T47D (cell line): ENCODE data around the gene CLDN22.

Source experiments
- DNase-seq, 2 experiments: peaks; one replicate each; pipeline versions ENCODE4 v3.0.0 to v3.0.0-alpha.2; 2011 to 2012; ENCODE audit warnings: low read depth in 1 of 2, low spot score in 1 of 2
- JUND ChIP-seq: IDR thresholded peaks from 2 replicates; pipeline ENCODE4 v1.6.1; 2012; ENCODE audit warnings: low read depth
- in situ Hi-C: cut with HindIII; loops from 2 replicates; pipeline ENCODE4 v1.10.0; 2016; ENCODE audit warnings: low sequenced_read_pairs, low pct_unique_long_range_greater_than_20kb

Gene CLDN22

GRCh38 chr4:183272384-183272783, 47.7 kb downstream of the CLDN22 start:
- in situ Hi-C loops = no loop called here
- no peak for TF ChIP-seq JUND
- DNase-seq = no peak

DNA sequence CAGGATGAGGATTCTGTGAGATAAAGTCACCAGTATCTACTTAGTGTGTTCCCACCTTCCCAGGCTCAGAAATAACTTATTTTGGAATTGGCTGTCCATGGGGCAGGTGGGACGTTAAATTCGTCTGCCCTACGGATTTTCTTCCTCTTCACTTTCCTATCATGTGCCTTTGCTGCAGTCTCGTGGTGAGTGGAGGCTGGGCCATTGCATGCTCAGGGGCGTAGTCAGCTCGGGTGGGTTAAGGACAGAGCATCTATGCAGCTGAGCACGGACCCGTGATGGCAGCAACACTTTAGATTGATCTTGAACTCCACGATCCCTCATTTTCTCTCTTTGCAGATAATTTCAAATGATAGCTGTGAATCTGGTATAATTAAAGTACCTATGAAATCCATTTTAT, 51.5 kb downstream of the CLDN22 start:
- in situ Hi-C loops = no loop called here

More for the DNA sequence above, 51.5 kb downstream of the CLDN22 start:
- no peak for TF ChIP-seq JUND
- DNase-seq = no peak
